Measurements from ENCODE around the gene ZFAND2A.

ZFAND2A gene

DNA sequence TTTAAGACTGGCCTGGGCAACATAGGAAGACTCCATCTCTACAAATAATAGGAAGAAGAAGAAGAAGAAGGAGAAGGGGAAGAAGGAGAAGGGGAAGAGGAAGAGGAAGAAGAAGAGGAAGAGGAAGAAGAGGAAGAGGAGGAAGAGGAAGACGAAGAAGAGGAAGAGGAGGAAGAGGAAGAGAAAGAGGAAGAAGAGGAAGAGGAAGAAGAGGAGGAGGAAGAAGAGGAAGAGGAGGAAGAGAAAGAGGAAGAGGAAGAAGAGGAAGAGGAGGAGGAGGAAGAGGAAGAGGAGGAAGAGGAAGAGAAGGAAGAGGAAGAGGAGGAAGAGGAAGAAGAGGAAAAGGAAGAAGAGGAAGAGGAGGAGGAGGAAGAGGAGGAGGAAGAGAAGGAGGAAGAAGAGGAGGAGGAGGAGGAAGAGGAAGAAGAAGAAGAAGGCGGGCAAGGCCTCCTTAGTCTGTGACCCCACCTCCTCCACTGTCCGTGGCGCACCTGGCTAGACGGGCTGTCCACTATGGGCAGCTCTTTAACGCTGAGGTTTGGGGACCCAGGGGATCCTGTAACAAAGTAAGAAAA, 28.8 kb upstream of the ZFAND2A start:
- DNase-seq (ENCODE audit: low spot score), result no peak
- TF ChIP-seq, protein P1, sequence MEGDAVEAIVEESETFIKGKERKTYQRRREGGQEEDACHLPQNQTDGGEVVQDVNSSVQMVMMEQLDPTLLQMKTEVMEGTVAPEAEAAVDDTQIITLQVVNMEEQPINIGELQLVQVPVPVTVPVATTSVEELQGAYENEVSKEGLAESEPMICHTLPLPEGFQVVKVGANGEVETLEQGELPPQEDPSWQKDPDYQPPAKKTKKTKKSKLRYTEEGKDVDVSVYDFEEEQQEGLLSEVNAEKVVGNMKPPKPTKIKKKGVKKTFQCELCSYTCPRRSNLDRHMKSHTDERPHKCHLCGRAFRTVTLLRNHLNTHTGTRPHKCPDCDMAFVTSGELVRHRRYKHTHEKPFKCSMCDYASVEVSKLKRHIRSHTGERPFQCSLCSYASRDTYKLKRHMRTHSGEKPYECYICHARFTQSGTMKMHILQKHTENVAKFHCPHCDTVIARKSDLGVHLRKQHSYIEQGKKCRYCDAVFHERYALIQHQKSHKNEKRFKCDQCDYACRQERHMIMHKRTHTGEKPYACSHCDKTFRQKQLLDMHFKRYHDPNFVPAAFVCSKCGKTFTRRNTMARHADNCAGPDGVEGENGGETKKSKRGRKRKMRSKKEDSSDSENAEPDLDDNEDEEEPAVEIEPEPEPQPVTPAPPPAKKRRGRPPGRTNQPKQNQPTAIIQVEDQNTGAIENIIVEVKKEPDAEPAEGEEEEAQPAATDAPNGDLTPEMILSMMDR (IDR thresholded peaks at IDR 0.05; ENCODE audit: borderline replicate concordance, control extremely low read depth, extremely low read depth, insufficient read depth, missing control alignments), result no peak
- in situ Hi-C loops (cut with MboI; ENCODE audit: low sequenced_read_pairs, unreplicated experiment), result no loop called here

DNA sequence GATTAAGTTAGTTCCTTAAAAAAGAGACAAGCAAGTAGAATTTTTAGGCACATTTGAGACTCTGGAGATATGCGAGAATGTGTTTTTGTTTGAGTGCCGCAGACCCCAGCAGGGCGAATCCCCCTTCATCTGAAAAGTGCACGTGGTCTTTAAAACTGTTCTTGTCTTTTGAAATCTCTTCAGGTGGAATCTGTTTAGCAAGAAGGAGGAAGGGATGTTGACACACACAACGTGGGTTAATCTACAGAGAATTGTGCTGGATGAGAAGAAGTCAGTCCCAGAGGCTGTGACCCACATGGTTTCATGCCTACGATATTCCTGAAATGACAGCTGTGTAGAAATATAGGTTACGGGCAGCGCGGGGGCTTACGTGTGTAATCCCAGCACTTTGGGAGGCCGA, 27.1 kb upstream of the ZFAND2A start:
- in situ Hi-C loops (cut with MboI; ENCODE audit: low sequenced_read_pairs, unreplicated experiment), result no loop called here
- DNase-seq (ENCODE audit: low spot score), result no peak
- TF ChIP-seq, protein P1 (IDR thresholded peaks at IDR 0.05; ENCODE audit: borderline replicate concordance, control extremely low read depth, extremely low read depth, insufficient read depth, missing control alignments), result no peak

DNA sequence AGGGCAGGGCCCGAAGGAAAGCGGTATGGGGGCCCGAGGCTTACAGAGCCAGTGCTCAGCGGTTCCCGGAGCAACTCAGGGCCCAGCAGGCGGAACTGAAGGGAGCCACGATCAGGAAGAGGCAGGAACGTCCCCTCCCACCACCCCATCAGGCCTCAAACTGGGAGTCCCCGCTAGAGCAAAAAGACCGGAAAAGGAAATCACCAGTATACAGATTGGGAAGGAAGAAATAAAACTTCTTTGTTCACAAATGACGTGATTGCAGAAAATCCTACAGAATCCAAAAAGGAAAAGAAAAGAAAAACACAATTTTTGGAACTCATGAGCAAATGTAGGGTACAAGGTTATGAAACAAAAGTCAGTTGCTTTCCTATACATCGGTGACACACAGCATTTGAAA, 21.6 kb upstream of the ZFAND2A start:
- TF ChIP-seq, protein P1 (IDR thresholded peaks at IDR 0.05; ENCODE audit: borderline replicate concordance, control extremely low read depth, extremely low read depth, insufficient read depth, missing control alignments), result no peak
- DNase-seq (ENCODE audit: low spot score), result no peak
- in situ Hi-C loops (cut with MboI; ENCODE audit: low sequenced_read_pairs, unreplicated experiment), result no loop called here

DNA sequence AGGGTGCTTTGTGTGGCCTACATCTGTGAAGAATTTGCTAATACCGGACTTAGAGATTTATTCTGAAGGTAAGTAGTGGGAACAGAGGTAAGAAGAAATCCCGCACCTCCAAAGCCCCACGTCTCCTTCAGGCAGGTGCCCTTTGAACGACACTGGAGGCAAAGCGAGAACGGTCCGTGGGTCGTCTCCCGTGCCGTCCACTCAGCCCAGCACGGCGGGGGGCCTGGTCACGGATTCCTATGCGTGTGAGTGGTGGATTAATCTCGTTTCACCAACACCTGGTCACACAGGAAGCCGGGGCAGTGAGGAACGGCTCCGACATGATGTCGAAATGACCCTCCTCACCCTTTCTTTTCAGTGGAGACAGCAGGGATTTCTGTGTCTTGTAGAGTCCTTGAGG, 21.0 kb upstream of the ZFAND2A start:
- TF ChIP-seq, protein P1 (IDR thresholded peaks at IDR 0.05; ENCODE audit: borderline replicate concordance, control extremely low read depth, extremely low read depth, insufficient read depth, missing control alignments), result no peak
- in situ Hi-C loops (cut with MboI; ENCODE audit: low sequenced_read_pairs, unreplicated experiment), result no loop called here
- no peak for DNase-seq (ENCODE audit: low spot score)

DNA sequence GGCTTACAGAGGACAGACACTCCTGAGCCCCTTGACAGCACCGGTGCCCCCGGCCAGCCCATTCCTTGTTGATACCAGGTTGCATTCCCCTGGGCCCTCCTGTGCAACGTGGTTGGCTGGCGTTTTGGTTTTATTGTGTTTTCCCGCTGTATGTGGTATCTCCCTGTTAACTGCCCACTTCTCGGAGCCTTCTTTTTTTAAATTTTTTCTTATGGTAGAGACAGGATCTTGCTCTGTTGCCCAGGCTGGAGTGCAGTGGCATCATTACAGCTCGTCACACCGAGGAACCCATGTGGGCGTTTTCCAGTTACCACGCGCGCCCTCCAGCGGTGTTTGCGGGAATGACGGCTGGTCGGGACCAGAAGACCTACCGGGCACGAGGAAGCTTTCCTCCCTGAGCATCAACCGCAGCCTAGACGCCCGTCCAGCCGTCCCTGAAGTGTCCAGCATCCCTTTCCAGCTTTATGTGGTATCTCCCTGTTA, 16.9 kb upstream of the ZFAND2A start:
- TF ChIP-seq, protein P1 (IDR thresholded peaks at IDR 0.05; ENCODE audit: borderline replicate concordance, control extremely low read depth, extremely low read depth, insufficient read depth, missing control alignments), result peak; percentile 73
- peak; percentile 85 for DNase-seq (ENCODE audit: low spot score)
- in situ Hi-C loops (cut with MboI; ENCODE audit: low sequenced_read_pairs, unreplicated experiment), result loop anchor here (10.0 kb wide), 1 partner anchor 182 kb away; no protein-coding TSS in a partner anchor

DNA sequence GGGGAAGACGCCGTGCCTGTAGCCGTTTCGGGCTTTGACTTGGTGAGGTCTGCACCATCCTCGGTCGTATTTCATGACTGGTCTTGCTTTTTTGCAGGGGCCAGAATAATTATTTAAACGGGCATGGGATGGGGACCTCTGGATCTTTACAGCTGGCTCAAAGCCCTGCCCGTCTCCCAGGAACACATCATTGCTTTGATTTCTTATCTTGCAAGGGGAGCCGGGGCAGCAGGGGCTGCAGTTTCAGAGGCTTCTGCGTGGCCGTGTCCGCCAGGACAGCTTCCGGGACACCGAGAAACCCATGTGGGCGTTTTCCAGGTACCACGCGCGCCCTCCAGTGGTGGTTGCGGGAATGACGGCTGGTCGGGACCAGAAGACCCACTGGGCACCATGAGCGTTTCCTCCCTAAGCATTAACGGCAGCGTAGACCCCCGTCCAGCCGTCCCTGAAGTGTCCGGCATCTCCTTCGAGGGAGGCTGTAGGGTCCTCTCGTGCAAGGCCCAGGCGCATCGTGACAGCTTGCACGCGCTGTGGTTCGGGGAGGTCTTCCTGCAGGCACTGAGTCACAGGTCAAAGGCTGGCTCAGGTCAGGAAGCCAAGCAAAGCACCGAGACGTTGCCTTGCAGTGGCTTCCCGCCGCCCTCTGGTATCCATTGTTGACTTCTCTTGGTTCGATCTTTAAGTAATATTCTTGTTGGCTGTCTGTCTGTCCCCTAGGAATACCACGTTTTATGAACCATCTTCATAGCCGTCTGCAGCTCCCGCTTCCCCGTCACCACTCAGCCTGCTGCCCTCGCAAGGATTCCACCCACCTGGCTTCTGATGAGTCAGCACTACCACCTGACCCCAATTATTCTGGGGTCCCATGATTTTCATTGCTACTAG, 16.2 kb upstream of the ZFAND2A start:
- in situ Hi-C loops (cut with MboI; ENCODE audit: low sequenced_read_pairs, unreplicated experiment), result loop anchor here (10.0 kb wide), 1 partner anchor 181 kb away; no protein-coding TSS in a partner anchor
- TF ChIP-seq, protein P1 (IDR thresholded peaks at IDR 0.05; ENCODE audit: borderline replicate concordance, control extremely low read depth, extremely low read depth, insufficient read depth, missing control alignments), result peak; percentile 90
- peak; percentile 89 for DNase-seq (ENCODE audit: low spot score)
